ENCODE measurements around the gene MAP3K6. TPM values are rescaled to one million over a fixed set of nuclear protein-coding genes. Genes with fewer than 3 reads are reported as not detected.

Gene MAP3K6
- total and polyA plus RNA-seq, 2 of the 13 experiments (the other 11 are each of a cell fraction or from before 2014, with no cell fraction given): 2.7 to 3.2 TPM

- no peak for DNase-seq (ENCODE audit: low spot score)
- in situ Hi-C loops (cut with HindIII; ENCODE audit: extremely low pct_ligation_motif_present, low pct_unique_long_range_greater_than_20kb): no loop called here
- 0 out of 5 replicates have a peak, but pooled peaks cover 0 to 2% of the 10 kb centered on the region in 2 experiments for H3K36me3 ChIP-seq (replicated peaks in 1 of 2; ENCODE audit: control insufficient read depth in 1 of 2, insufficient read depth in 2 of 2, low read length in 2 of 2)
- H3K79me2 ChIP-seq (ENCODE audit: insufficient read depth, low read length): no peaks in the 10 kb centered on the region
- H3K27ac ChIP-seq (ENCODE audit: extremely low read length, insufficient read depth, low read length): no peak overlapping the region
- no peak overlapping the region for H3K9ac ChIP-seq (ENCODE audit: insufficient read depth, low read depth, low read length)
- intact Hi-C loops (cut with micrococcal nuclease; ENCODE audit: unreplicated experiment): no loop called here
- ATAC-seq: no peak
- WGBS (ENCODE audit: low lambda C conversion rate): 92% methylated on average over 20 of the region's 21 CpGs
- no peaks in the 10 kb centered on the region for H3K27me3 ChIP-seq (ENCODE audit: control insufficient read depth in 1 of 2, insufficient read depth in 2 of 2, low read length in 2 of 2)
- peaks cover 22% of the 10 kb centered on the region for H3K4me1 ChIP-seq (ENCODE audit: insufficient read depth, low read length)
- BruUV-seq (replicated peaks): no TSS peak
- no peak overlapping the region for H2AFZ ChIP-seq (ENCODE audit: low read length)
- ChIA-PET POLR2A (no interaction called here), CTCF (ENCODE audit: low intra/inter-chr PET ratio, low total read pairs) (no interaction called here)
- H3K9me3 ChIP-seq (ENCODE audit: low read length): no peaks in the 10 kb centered on the region
- no peak overlapping the region for H3K4me2 ChIP-seq (ENCODE audit: low read depth, low read length)
- H3K4me3 ChIP-seq (replicated peaks in 1 of 3; ENCODE audit: insufficient read depth in 1 of 3, low read depth in 2 of 3, low read length in 3 of 3): no peak overlapping the region
- no peaks in the 10 kb centered on the region for H4K20me1 ChIP-seq (ENCODE audit: insufficient read depth, low read length)
- FAIRE-seq: no peak
- TF ChIP-seq NCOA1 (CRISPR knock-in tag; IDR thresholded peaks at IDR 0.05) (no peak), ZFP1 (CRISPR knock-in tag; IDR thresholded peaks at IDR 0.05) (no peak), SSRP1 (CRISPR knock-in tag; IDR thresholded peaks at IDR 0.05) (no peak), PCBP2 (optimal IDR thresholded peaks at IDR 0.05; ENCODE audit: low read depth, low read length, poor library complexity, severe bottlenecking) (no peak), TFE3 (CRISPR knock-in tag; IDR thresholded peaks at IDR 0.05) (no peak), PITX1 (CRISPR knock-in tag; IDR thresholded peaks at IDR 0.05) (no peak), ZNF281 (CRISPR knock-in tag; IDR thresholded peaks at IDR 0.05; ENCODE audit: borderline replicate concordance) (no peak), RBM39 (IDR thresholded peaks at IDR 0.05; ENCODE audit: low read depth, low read length, poor library complexity, severe bottlenecking) (no peak), PRMT3 (CRISPR knock-in tag; IDR thresholded peaks at IDR 0.05; ENCODE audit: borderline replicate concordance, low read depth) (no peak), ZBTB40 (IDR thresholded peaks at IDR 0.05) (no peak), ZBTB40 (CRISPR knock-in tag; IDR thresholded peaks at IDR 0.05) (no peak)
Measured at GRCh38 chr1:27361044-27361402, 5.7 kb downstream of the MAP3K6 start.
